H9 (cell line): ENCODE measurements around the gene INO80. TPM values are rescaled to one million over a fixed set of nuclear protein-coding genes. Genes with fewer than 3 reads are reported as not detected.

Experiments
- DNase-seq: peaks from one replicate; pipeline ENCODE4 v3.0.0-alpha.2; 2017
- H2AFZ ChIP-seq: one replicate; pipeline ENCODE4 v1.6.1; 2013; ENCODE audit warnings: mild to moderate bottlenecking, low read length, control low read depth, moderate library complexity
- H2AK5ac ChIP-seq: 2 replicates; pipeline ENCODE4 v1.6.1; 2013; ENCODE audit warnings: low read length, control low read depth, mixed read lengths; ENCODE audit not compliant: insufficient read length
- H2BK120ac ChIP-seq: one replicate; pipeline ENCODE4 v1.6.1; 2013; ENCODE audit warnings: low read depth, mild to moderate bottlenecking, low read length, control low read depth, inconsistent platforms; ENCODE audit not compliant: poor library complexity, severe bottlenecking
- H2BK12ac ChIP-seq: 2 replicates; pipeline ENCODE4 v1.6.1; 2013; ENCODE audit warnings: low read length, control low read depth, mixed read lengths, low read depth; ENCODE audit not compliant: insufficient read length
- H2BK15ac ChIP-seq: 2 replicates; pipeline ENCODE4 v1.6.1; 2013; ENCODE audit warnings: low read depth, low read length, control low read depth
- H2BK20ac ChIP-seq: one replicate; pipeline ENCODE4 v1.6.1; 2013; ENCODE audit warnings: low read depth, mild to moderate bottlenecking, low read length, control low read depth, inconsistent platforms; ENCODE audit not compliant: poor library complexity, severe bottlenecking
- H2BK5ac ChIP-seq: 2 replicates; pipeline ENCODE4 v1.6.1; 2013; ENCODE audit warnings: low read length, control low read depth, mixed read lengths; ENCODE audit not compliant: insufficient read length
- H3K14ac ChIP-seq: 2 replicates; pipeline ENCODE4 v1.6.1; 2013; ENCODE audit warnings: low read length, control low read depth; ENCODE audit not compliant: insufficient read depth
- H3K18ac ChIP-seq: 2 replicates; pipeline ENCODE4 v1.6.1; 2013; ENCODE audit warnings: low read depth, mild to moderate bottlenecking, mixed read lengths, low read length, control low read depth; ENCODE audit not compliant: insufficient read length
- H3K23ac ChIP-seq: 2 replicates; pipeline ENCODE4 v1.6.1; 2013; ENCODE audit warnings: low read length, control low read depth, mixed read lengths, low read depth; ENCODE audit not compliant: insufficient read length
- H3K23me2 ChIP-seq: 2 replicates; pipeline ENCODE4 v1.6.1; 2013; ENCODE audit warnings: low read depth, mild to moderate bottlenecking, mixed read lengths, low read length, control low read depth; ENCODE audit not compliant: insufficient read length, poor library complexity, severe bottlenecking
- H3K27ac ChIP-seq: 2 replicates; pipeline ENCODE4 v1.5.1; 2013; ENCODE audit warnings: low read length, control low read depth, mixed read lengths, low read depth; ENCODE audit not compliant: insufficient read length
- H3K27me3 ChIP-seq: 2 replicates; pipeline ENCODE4 v1.6.1; 2013; ENCODE audit warnings: low read length, control low read depth, inconsistent platforms; ENCODE audit not compliant: insufficient read depth
- H3K4ac ChIP-seq: 2 replicates; pipeline ENCODE4 v1.6.1; 2013; ENCODE audit warnings: low read depth, mild to moderate bottlenecking, control low read depth, inconsistent platforms, low read length, moderate library complexity
- H3K4me1 ChIP-seq: 2 replicates; pipeline ENCODE4 v1.6.1; 2013; ENCODE audit warnings: low read length, control low read depth, inconsistent platforms; ENCODE audit not compliant: insufficient read depth
- H3K4me2 ChIP-seq: 2 replicates; pipeline ENCODE4 v1.6.1; 2013; ENCODE audit warnings: low read length, control low read depth, mixed read lengths; ENCODE audit not compliant: insufficient read length, insufficient read depth
- H3K56ac ChIP-seq: 2 replicates; pipeline ENCODE4 v1.6.1; 2013; ENCODE audit warnings: low read depth, mild to moderate bottlenecking, mixed read lengths, low read length, control low read depth; ENCODE audit not compliant: insufficient read length
- H3K79me1 ChIP-seq: 2 replicates; pipeline ENCODE4 v1.6.1; 2013; ENCODE audit warnings: low read depth, mild to moderate bottlenecking, moderate library complexity, low read length, control low read depth, inconsistent platforms; ENCODE audit not compliant: insufficient read depth, poor library complexity, severe bottlenecking
- H3K79me2 ChIP-seq: 2 replicates; pipeline ENCODE4 v1.6.1; 2013; ENCODE audit warnings: low read length, control low read depth, inconsistent platforms; ENCODE audit not compliant: insufficient read depth
- H3K9ac ChIP-seq: 2 replicates; pipeline ENCODE4 v1.6.1; 2013; ENCODE audit warnings: low read length, control low read depth, mixed read lengths; ENCODE audit not compliant: insufficient read length; ENCODE audit errors: extremely low read depth
- H3K9me3 ChIP-seq: one replicate; pipeline ENCODE4 v1.6.1; 2013; ENCODE audit warnings: low read depth, low read length, inconsistent platforms; ENCODE audit not compliant: control insufficient read depth
- H3T11ph ChIP-seq: one replicate; pipeline ENCODE4 v1.6.1; 2013; ENCODE audit warnings: mild to moderate bottlenecking, low read length, control low read depth, inconsistent platforms
- H4K20me1 ChIP-seq: one replicate; pipeline ENCODE4 v1.6.1; 2013; ENCODE audit not compliant: control insufficient read depth, insufficient read length, insufficient read depth
- H4K5ac ChIP-seq: 2 replicates; pipeline ENCODE4 v1.6.1; 2013; ENCODE audit warnings: low read depth, mild to moderate bottlenecking, mixed read lengths, low read length, control low read depth; ENCODE audit not compliant: insufficient read length
- H4K8ac ChIP-seq: replicated peaks from 2 replicates; pipeline ENCODE4 v1.6.1; 2013; ENCODE audit warnings: low read length, control low read depth, mixed read lengths, low read depth; ENCODE audit not compliant: insufficient read length
- H4K91ac ChIP-seq: 2 replicates; pipeline ENCODE4 v1.6.1; 2013; ENCODE audit warnings: low read depth, mild to moderate bottlenecking, moderate library complexity, mixed read lengths, low read length, control low read depth; ENCODE audit not compliant: insufficient read length
- H3K27ac Mint-ChIP-seq, 3 experiments: 2 replicates in 2 of 3; 3 replicates in 1 of 3; pipeline ENCODE4 v1.8.0; 2020 to 2021; ENCODE audit warnings: mixed read lengths in 3 of 3, mild to moderate bottlenecking in 1 of 3, moderate library complexity in 1 of 3
- H3K27me3 Mint-ChIP-seq: 2 replicates; pipeline ENCODE4 v1.8.0; 2021; ENCODE audit warnings: low read depth, mild to moderate bottlenecking, moderate library complexity, mixed read lengths
- H3K36me3 Mint-ChIP-seq, 3 experiments: 2 replicates in 2 of 3; 3 replicates in 1 of 3; pipeline ENCODE4 v1.8.0; 2020 to 2021; ENCODE audit warnings: low read depth in 3 of 3, mixed read lengths in 3 of 3; ENCODE audit not compliant: insufficient read depth in 1 of 3
- H3K4me1 Mint-ChIP-seq, 2 experiments: 2 replicates each; pipeline ENCODE4 v1.8.0; 2020; ENCODE audit warnings: mixed read lengths in 2 of 2
- H3K4me3 Mint-ChIP-seq, 2 experiments: 2 replicates in 1 of 2; 3 replicates in 1 of 2; pipeline ENCODE4 v1.8.0; 2020 to 2021; ENCODE audit warnings: mild to moderate bottlenecking in 2 of 2, mixed read lengths in 2 of 2, moderate library complexity in 1 of 2
- H3K9me3 Mint-ChIP-seq, 2 experiments: 2 replicates in 1 of 2; 3 replicates in 1 of 2; pipeline ENCODE4 v1.8.0; 2020; ENCODE audit warnings: mild to moderate bottlenecking in 2 of 2, mixed read lengths in 2 of 2, moderate library complexity in 1 of 2
- WGBS: extraction: QIAGEN DNeasy Blood & Tissue Kit; methylation state at CpG from one replicate; pipeline ENCODE4 v1.1.7; 2013; ENCODE audit warnings: missing lambda C conversion rate, low lambda C conversion rate, mixed read lengths; ENCODE audit not compliant: insufficient read length; ENCODE audit errors: extremely low coverage; 5-methylcytosine and 5-hydroxymethylcytosine counted together
- total RNA-seq: library from RNA; stranded (reverse); gene quantifications from 2 replicates; pipeline ENCODE4 v1.2.1, GENCODE V29; 2021
- TF ChIP-seq, protein P1 (sequence below): fragments of 200-600 bp; sonication (generic); conservative IDR thresholded peaks from 3 replicates; pipeline ENCODE4 v1.8.0; 2021; ENCODE audit warnings: antibody characterized with exemption, mild to moderate bottlenecking

Gene INO80
- total RNA-seq, 1 experiment from 2014 or later: 29.2 TPM

GRCh38 chr15:40931300-40932142, 184.6 kb downstream of the INO80 start:
- no peaks in the 10 kb centered on the region for H3K9me3 ChIP-seq
- Mint-ChIP-seq H3K36me3 (no peaks in the 10 kb centered on the region; a peak in 1 of 7 replicates), H3K4me3 (peak overlapping the region; percentile 10 to 87; a peak in 4 of 5 replicates), H3K27ac (no peak overlapping the region; a peak in 1 of 7 replicates), H3K9me3 (peaks cover 0 to 3% of the 10 kb centered on the region in 2 experiments; a peak in 3 of 5 replicates), H3K4me1 (peaks cover 26 to 36% of the 10 kb centered on the region in 2 experiments), H3K27me3 (peaks cover 97% of the 10 kb centered on the region)
- no peak overlapping the region for H3K4me2 ChIP-seq
- H2AFZ ChIP-seq: no peak overlapping the region
- no peak overlapping the region for H4K91ac ChIP-seq
- H3K23me2 ChIP-seq: peaks cover 31% of the 10 kb centered on the region
- H3K79me1 ChIP-seq: no peaks in the 10 kb centered on the region
- no peak overlapping the region for H2AK5ac ChIP-seq
- no peak overlapping the region for H2BK5ac ChIP-seq
- DNase-seq: no peak
- peaks cover 3% of the 10 kb centered on the region; the same call in 1 of the 2 replicates for H3K4me1 ChIP-seq
- H3K27me3 ChIP-seq: peaks cover 37% of the 10 kb centered on the region
- TF ChIP-seq, protein P1, sequence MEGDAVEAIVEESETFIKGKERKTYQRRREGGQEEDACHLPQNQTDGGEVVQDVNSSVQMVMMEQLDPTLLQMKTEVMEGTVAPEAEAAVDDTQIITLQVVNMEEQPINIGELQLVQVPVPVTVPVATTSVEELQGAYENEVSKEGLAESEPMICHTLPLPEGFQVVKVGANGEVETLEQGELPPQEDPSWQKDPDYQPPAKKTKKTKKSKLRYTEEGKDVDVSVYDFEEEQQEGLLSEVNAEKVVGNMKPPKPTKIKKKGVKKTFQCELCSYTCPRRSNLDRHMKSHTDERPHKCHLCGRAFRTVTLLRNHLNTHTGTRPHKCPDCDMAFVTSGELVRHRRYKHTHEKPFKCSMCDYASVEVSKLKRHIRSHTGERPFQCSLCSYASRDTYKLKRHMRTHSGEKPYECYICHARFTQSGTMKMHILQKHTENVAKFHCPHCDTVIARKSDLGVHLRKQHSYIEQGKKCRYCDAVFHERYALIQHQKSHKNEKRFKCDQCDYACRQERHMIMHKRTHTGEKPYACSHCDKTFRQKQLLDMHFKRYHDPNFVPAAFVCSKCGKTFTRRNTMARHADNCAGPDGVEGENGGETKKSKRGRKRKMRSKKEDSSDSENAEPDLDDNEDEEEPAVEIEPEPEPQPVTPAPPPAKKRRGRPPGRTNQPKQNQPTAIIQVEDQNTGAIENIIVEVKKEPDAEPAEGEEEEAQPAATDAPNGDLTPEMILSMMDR: 0 out of 3 replicates have a peak, but pooled peaks have one; percentile 9
- H2BK120ac ChIP-seq: no peak overlapping the region
- no peak overlapping the region for H2BK12ac ChIP-seq
- H3K56ac ChIP-seq: no peak overlapping the region
- no CpG with 5 or more reads among the region's 16 CpGs for WGBS
- no peak overlapping the region for H3K27ac ChIP-seq
- H2BK15ac ChIP-seq: no peak overlapping the region
- no peak overlapping the region for H4K5ac ChIP-seq
- H2BK20ac ChIP-seq: no peak overlapping the region
- no peak overlapping the region for H3K9ac ChIP-seq
- no peaks in the 10 kb centered on the region for H4K20me1 ChIP-seq
- no peak overlapping the region for H3K14ac ChIP-seq
- H3K23ac ChIP-seq: no peak overlapping the region
- no peak overlapping the region for H4K8ac ChIP-seq
- H3K79me2 ChIP-seq: no peaks in the 10 kb centered on the region
- no peak overlapping the region for H3T11ph ChIP-seq
- H3K4ac ChIP-seq: no peak overlapping the region
- no peak overlapping the region for H3K18ac ChIP-seq
